ENCODE results near the gene C8G. TPM values are rescaled to one million over a fixed set of nuclear protein-coding genes. Genes with fewer than 3 reads are reported as not detected.

C8G gene
- total and polyA plus RNA-seq, 9 of the 15 experiments (the other 6 are each of a cell fraction or from before 2014, with no cell fraction given): 0.35 to 5.9 (median 2.7) TPM; not detected in 2

DNA sequence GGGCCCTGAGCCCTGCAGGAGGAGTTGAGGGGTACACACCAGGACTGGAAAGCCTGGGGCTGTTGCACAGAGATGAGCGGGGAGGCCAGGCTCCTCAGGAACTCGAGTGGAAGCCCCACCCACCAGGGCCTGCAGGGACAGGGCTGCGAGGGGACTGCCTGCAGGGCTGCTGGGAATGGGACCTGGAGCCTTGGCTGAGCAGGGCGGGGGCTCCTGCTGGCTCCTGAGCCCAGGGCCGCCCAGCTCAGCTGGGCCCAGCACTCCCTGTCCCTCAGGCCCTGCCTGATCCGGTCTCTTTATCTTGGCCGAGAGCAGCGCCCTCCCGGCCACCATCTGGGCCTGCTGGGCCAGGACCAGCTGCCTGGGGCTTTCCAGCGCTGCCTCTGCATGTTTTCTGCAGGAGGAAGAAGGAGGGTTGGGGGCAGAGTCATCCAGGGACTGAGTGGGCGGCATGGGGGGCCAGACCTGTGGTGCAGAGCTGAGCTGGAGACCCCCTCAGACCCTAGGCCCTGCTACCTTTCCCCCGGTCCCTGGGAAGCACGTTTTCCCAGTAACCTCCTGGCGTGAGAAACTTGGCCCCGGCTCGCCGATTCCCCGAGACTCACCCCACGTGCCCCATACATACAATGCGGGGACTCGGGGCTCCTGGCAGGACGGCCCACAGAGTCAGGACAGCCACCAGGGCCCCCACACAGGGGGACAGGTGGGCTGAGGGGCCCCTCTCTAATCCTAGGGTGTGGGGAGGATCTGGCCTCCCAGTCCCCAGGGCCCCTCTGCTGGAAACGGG is 16.4 kb downstream of the C8G start:
- Histone ChIP-seq H2AFZ (ENCODE audit: low read depth, low read length) (no peak overlapping the region), H3K79me2 (ENCODE audit: control insufficient read depth, insufficient read depth, low read length) (no peaks in the 10 kb centered on the region), H4K20me1 (replicated peaks; ENCODE audit: control insufficient read depth, insufficient read depth, low read length) (no peaks in the 10 kb centered on the region), H3K4me1 (replicated peaks in 1 of 2; ENCODE audit: control insufficient read depth in 2 of 2, insufficient read depth in 2 of 2, low read length in 2 of 2) (peaks cover 26 to 77% of the 10 kb centered on the region in 2 experiments; a peak in 4 of 5 replicates), H3K4me3 (no peak overlapping the region), H3K36me3 (ENCODE audit: control insufficient read depth, insufficient read depth, low read length) (no peaks in the 10 kb centered on the region), H3K27ac (ENCODE audit: extremely low read depth, low read depth, low read length) (no peak overlapping the region), H3K9me1 (ENCODE audit: control insufficient read depth, insufficient read depth, low read length) (no peaks in the 10 kb centered on the region), H3K27me3 (ENCODE audit: control insufficient read depth in 2 of 2, insufficient read depth in 2 of 2, low read length in 2 of 2) (no peaks in the 10 kb centered on the region), H3K9ac (ENCODE audit: insufficient read depth in 1 of 2, low read depth in 2 of 2, low read length in 2 of 2) (peak overlapping the region in 1 of 2 experiments; percentile 74; a peak in 2 of 4 replicates), H3K4me2 (ENCODE audit: insufficient read depth, low read length) (no peak overlapping the region), H3K9me3 (replicated peaks; ENCODE audit: control insufficient read depth, insufficient read depth, low read depth, low read length) (no peaks in the 10 kb centered on the region)
- WGBS (ENCODE audit: insufficient coverage, low coverage, missing lambda C conversion rate): 65% methylated on average over 18 of the region's 23 CpGs
- POLR2A ChIA-PET: interaction anchor here (1.1 kb wide), 1 partner anchor 8 kb away, joined by 3 read pairs; no protein-coding TSS in a partner anchor
- intact Hi-C loops (cut with micrococcal nuclease) (no loop called here), in situ Hi-C loops (cut with MboI) (no loop called here)
- DNase-seq (ENCODE audit: extremely low read depth in 1 of 4, low spot score in 3 of 4) (no peak), ATAC-seq (no peak), FAIRE-seq (no peak)
- CTCF ChIA-PET (ENCODE audit: low intra/inter-chr PET ratio): interaction anchor here (0.6 kb wide), 1 partner anchor 84 kb away, joined by 3 read pairs; the partner anchor contains the start of gene NPDC1
- no TSS peak for BruUV-seq (replicated peaks)
- TF ChIP-seq E2F3 (CRISPR knock-in tag; IDR thresholded peaks at IDR 0.05): no peak
- peak; percentile 32; the same call in 1 of the 2 replicates for TF ChIP-seq ZBTB7A (IDR thresholded peaks at IDR 0.05; ENCODE audit: borderline replicate concordance, control insufficient read depth, low read depth, low read length)
- TF ChIP-seq, protein P1, sequence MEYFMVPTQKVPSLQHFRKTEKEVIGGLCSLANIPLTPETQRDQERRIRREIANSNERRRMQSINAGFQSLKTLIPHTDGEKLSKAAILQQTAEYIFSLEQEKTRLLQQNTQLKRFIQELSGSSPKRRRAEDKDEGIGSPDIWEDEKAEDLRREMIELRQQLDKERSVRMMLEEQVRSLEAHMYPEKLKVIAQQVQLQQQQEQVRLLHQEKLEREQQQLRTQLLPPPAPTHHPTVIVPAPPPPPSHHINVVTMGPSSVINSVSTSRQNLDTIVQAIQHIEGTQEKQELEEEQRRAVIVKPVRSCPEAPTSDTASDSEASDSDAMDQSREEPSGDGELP (CRISPR knock-in tag; IDR thresholded peaks at IDR 0.05; ENCODE audit: borderline replicate concordance): peak; percentile 22; the same call in 1 of the 2 replicates
